Hepatocyte (in vitro differentiated cells): ENCODE measurements around the gene PAK5. TPM values are rescaled to one million over a fixed set of nuclear protein-coding genes. Genes with fewer than 3 reads are reported as not detected.

Experiments
- DNase-seq: peaks from one replicate; pipeline ENCODE4 v3.0.0-alpha.2; 2016; ENCODE audit warnings: low spot score
- H2AFZ ChIP-seq: fragments of 200-600 bp; sonication (generic); 2 replicates; pipeline ENCODE4 v1.6.0; 2016; ENCODE audit warnings: antibody characterized with exemption, mild to moderate bottlenecking
- H3K27ac ChIP-seq: fragments of 200-600 bp; sonication (generic); 2 replicates; pipeline ENCODE4 v1.5.1; 2016; ENCODE audit warnings: mild to moderate bottlenecking
- H3K27me3 ChIP-seq: fragments of 200-600 bp; sonication (generic); 2 replicates; pipeline ENCODE4 v1.6.1; 2016
- H3K36me3 ChIP-seq: fragments of 200-600 bp; sonication (generic); replicated peaks from 2 replicates; pipeline ENCODE4 v1.5.1; 2016; ENCODE audit warnings: low read depth; ENCODE audit not compliant: insufficient read depth
- H3K4me1 ChIP-seq: fragments of 200-600 bp; sonication (generic); 2 replicates; pipeline ENCODE4 v1.5.1; 2016; ENCODE audit warnings: mild to moderate bottlenecking, moderate library complexity; ENCODE audit not compliant: insufficient read depth
- H3K4me2 ChIP-seq: fragments of 200-600 bp; sonication (generic); 2 replicates; pipeline ENCODE4 v1.6.0; 2016
- H3K4me3 ChIP-seq: fragments of 200-600 bp; sonication (generic); 2 replicates; pipeline ENCODE4 v1.5.1; 2016; ENCODE audit warnings: mild to moderate bottlenecking
- H3K79me2 ChIP-seq: fragments of 200-600 bp; sonication (generic); 2 replicates; pipeline ENCODE4 v1.6.0; 2017; ENCODE audit warnings: mild to moderate bottlenecking
- H3K9me2 ChIP-seq: fragments of 200-600 bp; sonication (generic); replicated peaks from 2 replicates; pipeline ENCODE4 v1.6.0; 2017; ENCODE audit warnings: mild to moderate bottlenecking; ENCODE audit not compliant: insufficient read depth
- H3K9me3 ChIP-seq: fragments of 200-600 bp; sonication (generic); 2 replicates; pipeline ENCODE4 v1.5.1; 2016; ENCODE audit warnings: low read depth, mild to moderate bottlenecking
- H4K20me1 ChIP-seq: fragments of 200-600 bp; sonication (generic); 2 replicates; pipeline ENCODE4 v1.6.0; 2016; ENCODE audit warnings: mild to moderate bottlenecking; ENCODE audit not compliant: insufficient read depth, poor library complexity, severe bottlenecking
- CTCF ChIP-seq: fragments of 200-600 bp; sonication (generic); IDR thresholded peaks from 2 replicates; pipeline ENCODE4 v1.5.1; 2016; ENCODE audit warnings: antibody characterized with exemption, mild to moderate bottlenecking; ENCODE audit not compliant: poor library complexity
- EZH2 ChIP-seq: fragments of 200-600 bp; sonication (generic); IDR thresholded peaks from 2 replicates; pipeline ENCODE4 v1.6.1; 2016; ENCODE audit warnings: antibody characterized with exemption, mild to moderate bottlenecking, borderline replicate concordance
- EZH2phosphoT487 ChIP-seq: fragments of 200-600 bp; sonication (generic); IDR thresholded peaks from one replicate; pipeline ENCODE4 v1.6.1; 2018; ENCODE audit warnings: antibody characterized with exemption, mild to moderate bottlenecking, low read depth, moderate library complexity; ENCODE audit not compliant: unreplicated experiment, severe bottlenecking
- WGBS: methylation state at CpG from one replicate; pipeline ENCODE4 v1.1.6; 2016; ENCODE audit warnings: low lambda C conversion rate; ENCODE audit errors: missing lambda C conversion rate; 5-methylcytosine and 5-hydroxymethylcytosine counted together
- polyA plus RNA-seq: library from polyadenylated mRNA; unstranded; fragments of >200 nt; fragmentation: Nextera tagmentation; extraction: Ambion mirVana; gene quantifications from 2 replicates; pipeline ENCODE4 v1.2.1, GENCODE V29; 2016
- total RNA-seq: library from RNA; depleted of rRNA; stranded (reverse); fragments of >200 nt; gene quantifications from 2 replicates; pipeline ENCODE4 v1.2.3, GENCODE V29; 2014

Gene PAK5
- total and polyA plus RNA-seq, 2 experiments from 2014 or later, result 0.56 to 0.97 TPM

- H3K36me3 ChIP-seq, result no peaks in the 10 kb centered on the region
- H3K9me3 ChIP-seq, result no peaks in the 10 kb centered on the region
- H3K4me1 ChIP-seq, result no peaks in the 10 kb centered on the region
- TF ChIP-seq EZH2phosphoT487, result no peak
- TF ChIP-seq CTCF, result no peak
- no peak for TF ChIP-seq EZH2
- no peak overlapping the region for H3K4me2 ChIP-seq
- no peak overlapping the region for H3K4me3 ChIP-seq
- H3K27me3 ChIP-seq, result peaks cover 25% of the 10 kb centered on the region
- DNase-seq, result no peak
- H4K20me1 ChIP-seq, result no peaks in the 10 kb centered on the region
- 87% methylated on average over 5 of the region's 5 CpGs for WGBS
- no peaks in the 10 kb centered on the region for H3K79me2 ChIP-seq
- H3K9me2 ChIP-seq, result no peaks in the 10 kb centered on the region
- no peak overlapping the region for H3K27ac ChIP-seq
- no peak overlapping the region for H2AFZ ChIP-seq
These were observed 339.6 kb downstream of the PAK5 start for GRCh38 chr20:9499126-9499899.

- Histone ChIP-seq H3K4me3 (no peak overlapping the region), H3K4me1 (no peaks in the 10 kb centered on the region), H3K9me3 (no peaks in the 10 kb centered on the region), H3K9me2 (no peaks in the 10 kb centered on the region), H3K36me3 (no peaks in the 10 kb centered on the region), H4K20me1 (no peaks in the 10 kb centered on the region), H3K27me3 (peaks cover 15% of the 10 kb centered on the region), H3K27ac (no peak overlapping the region), H3K79me2 (no peaks in the 10 kb centered on the region), H3K4me2 (no peak overlapping the region), H2AFZ (no peak overlapping the region)
- WGBS, result 76% methylated on average over 4 of the region's 4 CpGs
- DNase-seq, result no peak
- TF ChIP-seq EZH2phosphoT487 (no peak), EZH2 (no peak), CTCF (no peak)
These were observed 340.6 kb downstream of the PAK5 start for GRCh38 chr20:9498322-9498721.

- Histone ChIP-seq H3K79me2 (no peaks in the 10 kb centered on the region), H3K27ac (no peak overlapping the region), H3K4me1 (no peaks in the 10 kb centered on the region), H4K20me1 (no peaks in the 10 kb centered on the region), H3K4me3 (no peak overlapping the region), H3K4me2 (no peak overlapping the region), H3K9me2 (no peaks in the 10 kb centered on the region), H2AFZ (no peak overlapping the region), H3K9me3 (no peaks in the 10 kb centered on the region), H3K36me3 (no peaks in the 10 kb centered on the region), H3K27me3 (peaks cover 3% of the 10 kb centered on the region)
- no peak for TF ChIP-seq EZH2
- no peak for TF ChIP-seq CTCF
- TF ChIP-seq EZH2phosphoT487, result no peak
- whole genome bisulfite sequencing, result 92% methylated on average over 3 of the region's 3 CpGs
- DNase-seq, result no peak
These were observed 342.7 kb downstream of the PAK5 start for GRCh38 chr20:9496155-9496554.
